NCI-H2081 (cell line): ENCODE results near the gene LEFTY2.
"Not testable (repeated sequence)": the region's sequence is repeated elsewhere in the genome, so short reads cannot be mapped to it uniquely, and the experiment has no call there.

Source experiments
- DNase-seq, 2 experiments: peaks; one replicate each; lab custom pipeline; 2025; lab: John Stamatoyannopoulos, UW

The LEFTY2 gene

DNA sequence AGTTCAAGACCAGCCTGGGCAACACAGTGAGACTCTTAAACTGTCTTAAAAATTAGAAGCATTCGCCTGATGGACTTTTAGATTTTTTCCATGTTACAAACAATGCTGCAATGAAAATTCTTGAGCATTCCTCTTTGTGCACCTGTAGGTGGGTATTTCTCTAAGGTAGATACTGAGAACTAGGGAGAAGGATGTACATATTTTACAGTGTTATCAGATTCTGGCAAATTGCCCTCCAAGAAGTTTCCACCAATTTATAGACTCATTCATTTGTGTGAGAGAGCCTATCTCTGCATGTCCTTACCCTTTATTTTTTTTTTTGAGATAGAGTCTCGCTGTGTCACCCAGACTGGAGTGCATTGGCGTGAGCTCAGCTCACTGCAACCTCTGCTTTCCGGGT is 12.3 kb upstream of the LEFTY2 start:
- DNase-seq: no peak

DNA sequence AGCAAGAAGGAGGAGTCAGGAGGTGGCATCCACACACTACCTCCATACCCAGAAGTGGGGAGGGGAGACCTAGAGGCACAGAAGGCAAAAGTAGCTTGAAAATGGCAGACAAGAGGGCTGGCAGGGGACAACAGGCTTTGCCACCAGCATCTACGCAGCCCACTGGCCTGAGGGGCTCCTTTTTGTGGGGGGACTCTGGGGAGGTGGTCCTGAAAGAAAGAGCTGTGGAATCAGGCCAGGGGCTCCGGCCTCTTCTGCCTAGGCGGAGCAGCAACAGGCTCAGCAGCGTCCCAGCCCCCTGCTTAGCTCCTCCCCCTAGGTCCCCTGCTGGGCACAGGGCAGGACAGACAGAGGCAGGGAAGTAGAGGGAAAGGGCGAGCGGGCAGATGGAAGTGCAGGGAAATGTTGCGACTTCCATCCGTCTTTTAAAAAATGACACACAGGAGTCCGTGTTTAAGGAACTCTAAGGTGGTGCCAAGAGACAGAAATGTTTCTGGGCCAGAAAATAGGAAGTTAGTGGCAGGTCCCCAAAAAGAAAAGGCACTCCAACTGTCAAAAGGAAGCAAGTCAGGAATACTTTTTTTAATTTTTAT is 10.0 kb upstream of the LEFTY2 start:
- no peak for DNase-seq

DNA sequence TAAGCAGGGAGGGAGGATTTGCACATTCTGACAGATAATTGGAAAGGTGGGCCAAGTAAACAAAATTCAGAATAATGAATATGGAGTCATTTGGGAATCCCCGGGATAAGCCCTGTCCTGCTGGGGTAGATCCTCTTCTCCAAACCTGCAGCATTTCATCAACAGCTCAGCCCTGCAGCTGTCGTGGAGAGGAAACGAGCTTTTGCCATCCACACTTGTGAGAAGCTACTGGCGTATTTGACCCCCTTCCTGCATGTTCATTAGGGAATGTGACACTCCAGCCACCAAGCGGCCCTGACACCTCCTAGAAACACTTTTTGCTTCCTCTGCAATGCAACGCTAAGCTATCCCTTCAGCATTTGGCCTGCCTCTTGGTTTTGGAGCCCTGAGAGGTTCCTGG is 8.0 kb upstream of the LEFTY2 start:
- no peak for DNase-seq

DNA sequence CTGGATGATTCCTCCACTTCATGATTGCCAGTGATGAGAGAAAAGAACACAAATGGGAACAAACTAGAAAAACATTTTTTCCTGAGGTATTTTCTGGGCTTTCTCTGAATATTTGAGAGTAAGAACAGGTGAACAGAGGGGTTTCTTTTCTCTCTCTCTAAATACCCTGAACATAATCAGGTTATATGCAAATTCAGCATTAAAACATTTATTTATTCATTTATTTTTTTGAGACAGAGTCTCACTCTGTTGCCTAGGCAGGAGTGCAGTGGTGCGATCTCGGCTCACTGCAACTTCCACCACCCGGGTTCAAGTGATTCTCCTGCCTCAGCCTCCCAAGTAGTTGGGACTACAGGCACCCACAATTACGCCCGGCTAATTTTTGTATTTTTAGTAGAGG is 5.8 kb upstream of the LEFTY2 start:
- DNase-seq: no peak

DNA sequence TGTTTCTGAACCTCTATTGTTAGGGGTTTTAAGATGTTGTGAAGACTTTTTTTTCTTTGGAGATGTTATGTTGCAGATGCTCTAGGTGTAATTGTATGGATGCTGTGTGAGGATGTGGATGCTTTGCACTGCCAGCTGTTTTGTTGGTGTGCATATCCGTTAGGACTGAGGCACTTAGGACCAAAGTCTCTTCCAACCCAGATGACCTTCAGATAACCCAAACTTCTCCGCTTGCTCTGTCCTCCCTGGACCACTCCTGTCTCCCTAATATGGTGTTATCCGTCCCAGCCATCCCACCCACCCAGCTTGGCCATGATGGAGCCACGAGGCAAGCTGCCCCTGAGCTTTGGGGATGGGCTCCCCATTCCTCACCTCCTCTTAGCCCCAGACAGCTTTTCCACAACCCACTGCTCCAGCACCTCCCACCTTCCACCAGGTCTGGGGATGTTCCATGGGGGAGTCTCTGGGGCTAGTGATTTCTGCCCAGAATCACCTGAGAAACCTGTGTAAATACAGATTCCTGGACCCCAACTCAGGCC is 5.1 kb upstream of the LEFTY2 start:
- no peak for DNase-seq

DNA sequence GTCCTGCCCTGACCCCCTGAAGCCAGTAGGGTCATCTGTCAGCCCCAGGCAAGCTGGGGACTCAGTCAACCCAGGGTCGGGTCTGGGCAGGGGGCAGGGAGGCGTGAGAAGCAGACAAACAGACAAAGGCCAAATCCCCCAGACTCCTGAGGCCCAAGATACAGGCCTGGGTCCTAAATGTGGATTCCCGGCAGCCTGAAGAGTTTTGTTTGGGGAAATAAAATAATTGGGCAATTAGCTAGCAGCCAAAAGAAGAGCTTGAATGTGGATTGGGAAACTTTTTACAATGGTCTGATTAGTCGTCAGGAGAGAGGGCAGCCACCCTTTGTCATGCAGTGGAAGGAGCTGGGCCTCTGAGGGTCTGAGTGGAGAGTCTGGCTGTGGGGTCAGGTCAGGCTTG is 4.5 kb upstream of the LEFTY2 start:
- no peak for DNase-seq

DNA sequence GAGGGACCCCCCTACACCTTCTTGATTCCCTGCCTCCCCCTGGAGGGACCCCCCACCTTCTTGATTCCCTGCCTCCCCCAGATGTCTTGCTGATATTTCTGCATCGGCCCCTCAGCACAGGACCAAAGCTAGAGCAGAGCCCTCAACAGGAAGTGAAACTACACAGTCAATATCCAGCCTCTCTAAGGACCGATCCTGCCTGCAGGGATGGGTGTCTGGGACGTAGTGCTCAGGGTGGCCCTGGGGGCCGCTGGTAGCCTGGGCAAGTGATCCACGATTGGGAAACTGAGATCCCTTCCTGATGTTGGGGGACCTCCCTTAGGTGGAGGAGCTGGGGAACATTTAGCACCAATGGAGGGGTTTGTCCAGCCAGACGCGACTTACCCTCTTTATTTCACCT is 3.9 kb upstream of the LEFTY2 start:
- no peak for DNase-seq

DNA sequence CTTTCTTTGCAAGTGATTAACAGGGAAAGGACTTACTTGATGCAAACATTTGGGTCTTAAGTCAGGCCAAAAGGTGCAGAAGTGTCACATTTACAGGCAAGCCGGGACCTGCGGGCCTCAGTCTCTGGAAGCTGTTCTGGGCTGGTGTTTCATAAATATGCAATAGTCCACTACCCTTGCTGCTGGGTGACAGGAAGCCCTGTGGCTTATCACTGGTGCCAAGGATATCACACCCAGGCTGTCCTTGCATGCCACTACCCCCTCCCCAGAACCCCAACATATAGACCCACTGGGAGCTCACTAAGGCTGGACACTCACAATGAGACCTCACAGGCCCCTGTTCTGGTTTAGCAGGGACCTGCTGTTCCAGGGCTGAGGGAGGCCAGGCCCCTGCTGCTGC is 3.4 kb upstream of the LEFTY2 start:
- no peak for DNase-seq

DNA sequence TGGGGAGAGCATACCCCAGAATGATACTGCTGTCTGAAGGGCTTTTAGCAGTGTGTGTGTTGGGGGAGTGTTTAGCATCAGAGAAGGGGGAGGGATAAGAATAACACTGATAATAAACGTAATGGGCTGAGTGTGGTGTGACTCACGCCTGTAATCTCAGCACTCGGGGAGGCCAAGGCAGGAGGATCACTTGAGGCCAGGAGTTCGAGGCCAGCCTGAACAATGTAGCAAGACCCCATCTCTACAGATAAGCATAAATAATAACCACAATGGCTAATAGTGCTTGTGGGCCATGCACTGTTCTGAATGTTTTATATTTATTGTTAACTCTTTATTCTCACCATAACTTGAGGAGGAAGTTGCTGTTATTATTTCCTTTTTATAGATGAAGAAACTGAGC is 2.6 kb upstream of the LEFTY2 start:
- DNase-seq: no peak

DNA sequence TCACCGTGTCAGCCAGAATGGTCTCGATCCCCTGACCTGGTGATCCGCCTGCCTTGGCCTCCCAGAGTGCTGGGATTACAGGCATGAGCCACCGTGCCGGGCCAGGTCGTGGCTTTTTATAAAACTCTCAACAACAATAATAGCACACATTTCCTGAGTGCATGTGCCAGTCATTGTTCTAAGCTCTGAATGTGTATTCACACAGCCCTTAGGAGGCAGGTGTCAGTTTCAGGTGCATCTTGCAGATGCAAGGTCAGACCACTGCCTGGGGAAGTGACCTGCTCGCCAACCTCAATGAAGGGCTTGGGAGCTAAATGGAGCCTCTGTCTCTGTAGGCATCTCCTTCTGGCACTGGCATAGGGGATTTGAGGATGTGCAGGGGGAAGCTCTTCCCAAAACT is 1.6 kb upstream of the LEFTY2 start:
- DNase-seq: no peak

DNA sequence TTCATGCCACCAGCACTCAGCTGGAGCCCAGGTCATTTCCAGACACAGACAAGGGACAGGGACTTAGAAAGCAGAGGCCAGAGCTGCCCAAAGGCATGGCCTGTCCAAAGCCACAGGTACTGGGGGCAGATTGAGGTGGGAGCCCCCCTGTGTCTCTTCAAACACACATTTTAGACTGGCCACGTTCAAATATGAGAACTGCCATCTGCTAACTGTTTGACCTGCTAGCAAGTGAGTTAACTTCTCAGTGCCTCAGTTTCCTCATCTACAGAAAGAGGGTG is 862 bp upstream of the LEFTY2 start:
- no peak for DNase-seq

DNA sequence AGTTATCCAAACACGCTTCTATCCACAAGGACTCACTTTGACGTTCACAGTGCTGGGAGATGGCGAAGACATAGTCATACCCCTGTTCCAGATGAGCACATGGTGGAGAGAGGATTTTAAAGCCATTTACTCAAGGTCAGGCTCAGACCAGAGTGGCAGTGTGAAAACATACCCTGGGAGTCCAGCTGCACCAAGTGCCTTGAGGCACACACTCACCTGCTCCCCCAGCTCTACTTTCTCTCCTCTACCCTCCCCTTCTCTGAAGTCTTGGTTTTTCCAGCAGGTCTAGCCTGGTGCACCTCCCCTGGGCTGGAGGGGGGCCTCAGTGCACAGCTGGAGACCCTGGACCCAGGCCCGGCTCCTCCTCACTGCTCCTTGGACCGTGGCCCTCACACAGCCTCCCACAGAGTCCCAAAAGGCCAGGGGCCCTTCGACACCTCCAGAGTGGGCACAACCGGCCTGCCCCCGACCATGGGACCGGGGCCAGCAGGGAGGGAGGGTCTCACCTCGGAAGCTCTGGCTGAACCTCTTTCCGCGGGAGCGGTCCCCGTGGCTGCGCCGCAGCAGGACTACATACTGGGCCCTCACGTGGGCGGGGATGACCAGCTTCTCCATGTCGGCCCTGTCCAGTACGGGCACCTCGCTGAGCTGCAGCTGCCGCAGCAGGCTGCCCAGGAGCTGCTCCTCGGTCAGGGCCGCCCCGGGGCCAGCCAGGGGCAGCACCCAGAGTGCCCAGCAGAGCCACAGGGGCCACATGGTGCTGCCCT is 452 bp downstream of the LEFTY2 start:
- no peak for DNase-seq

DNA sequence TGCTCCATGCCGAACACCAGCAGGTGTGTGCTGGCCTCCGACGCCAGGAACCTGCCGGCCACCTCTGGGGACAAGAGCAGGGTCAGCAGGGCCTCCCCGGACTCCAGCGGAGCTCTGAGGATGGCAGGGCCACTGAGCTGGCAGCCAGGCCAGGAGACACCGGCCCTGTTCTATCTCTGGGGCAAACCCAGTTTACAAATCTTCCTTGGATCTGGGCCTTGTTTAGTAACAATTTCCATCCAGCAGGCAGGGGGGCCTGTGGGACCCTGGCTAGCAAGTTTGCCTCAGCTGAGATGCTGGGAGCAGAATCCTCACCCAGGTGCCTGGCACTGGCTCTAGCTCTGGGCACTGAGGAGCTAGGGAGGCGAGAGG is 1.1 kb downstream of the LEFTY2 start:
- not testable (repeated sequence) for DNase-seq

DNA sequence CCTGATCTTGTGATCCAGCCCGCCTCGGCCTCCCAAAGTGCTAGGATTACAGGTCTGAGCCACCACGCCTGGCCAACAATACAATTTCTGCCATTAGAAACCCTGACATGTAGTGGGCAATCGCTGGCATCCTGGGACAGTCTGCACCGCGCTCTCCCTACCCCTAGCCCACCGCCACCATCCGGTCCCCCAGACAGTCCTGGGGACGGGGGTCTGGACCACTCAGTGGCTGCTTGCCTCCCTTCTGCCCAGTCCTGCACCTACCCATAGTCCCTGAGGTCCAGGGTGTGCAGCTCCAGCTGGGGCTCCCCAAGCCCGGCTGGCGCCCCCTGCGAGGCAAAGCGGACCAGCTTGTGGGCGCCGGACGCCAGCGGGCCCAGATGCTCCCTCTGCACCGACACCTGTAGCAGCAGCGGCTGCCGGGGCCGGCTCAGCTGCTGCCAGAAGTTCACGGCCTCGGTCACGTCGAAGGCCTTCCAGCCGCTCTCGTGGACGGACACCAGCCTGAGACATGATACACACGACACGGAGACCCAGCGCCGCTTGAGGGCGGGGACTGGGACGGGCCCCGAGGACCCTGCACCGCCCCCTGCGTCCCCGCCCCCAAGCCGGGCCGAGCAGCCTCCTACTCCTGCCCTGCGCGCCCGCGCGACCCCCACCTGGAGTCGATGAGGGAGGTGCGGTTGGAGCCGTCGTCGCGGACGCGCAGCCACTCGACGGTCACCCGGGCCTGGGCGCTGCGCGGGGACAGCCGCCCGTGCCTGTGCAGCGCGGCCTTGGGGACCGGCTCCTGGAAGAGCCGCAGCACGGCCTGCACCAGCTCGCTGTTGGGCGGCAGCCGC is 1.7 kb downstream of the LEFTY2 start:
- DNase-seq: not testable (repeated sequence)

DNA sequence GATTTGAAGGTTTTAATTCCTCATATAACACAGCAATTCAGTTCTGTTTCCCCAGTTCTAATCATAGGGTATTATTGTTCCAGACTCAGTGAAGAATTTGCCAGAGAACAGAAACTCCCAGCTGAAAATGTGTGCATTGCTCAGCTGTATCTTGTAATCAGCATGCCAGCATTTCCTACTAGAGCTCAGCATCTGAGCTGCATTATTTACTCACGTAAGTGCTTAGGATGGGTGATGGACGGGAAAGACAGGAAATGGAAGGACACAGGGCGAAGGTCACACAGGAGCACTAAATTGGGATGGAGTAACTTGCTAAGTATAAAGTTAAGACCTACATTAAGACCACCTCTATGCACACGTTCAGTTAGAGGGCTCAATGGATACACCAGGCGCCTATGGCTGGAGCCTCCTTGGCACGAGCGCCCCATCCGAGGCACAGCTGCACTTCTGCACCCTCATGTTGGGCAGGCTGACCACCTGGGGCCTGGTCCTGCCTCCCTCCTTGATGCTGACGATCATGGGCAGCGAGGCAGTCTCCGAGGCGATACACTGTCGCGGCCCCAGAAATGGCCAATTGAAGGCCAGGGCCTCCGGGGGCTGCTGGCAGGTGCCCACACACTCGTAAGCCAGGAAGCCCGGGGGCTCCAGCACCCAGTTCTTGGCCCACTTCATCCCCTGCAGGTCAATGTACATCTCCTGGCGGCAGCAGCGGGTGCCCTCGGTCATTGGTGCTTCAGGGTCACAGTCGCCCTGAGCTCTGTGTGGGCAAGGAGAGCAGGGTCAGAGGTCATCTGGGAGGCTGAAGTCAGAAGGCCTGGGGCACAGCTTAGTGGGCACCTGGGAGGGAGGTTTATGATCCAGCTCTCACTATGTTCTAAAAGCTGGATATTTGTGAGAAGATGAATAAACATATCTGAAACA is 3.7 kb downstream of the LEFTY2 start:
- DNase-seq: no peak

DNA sequence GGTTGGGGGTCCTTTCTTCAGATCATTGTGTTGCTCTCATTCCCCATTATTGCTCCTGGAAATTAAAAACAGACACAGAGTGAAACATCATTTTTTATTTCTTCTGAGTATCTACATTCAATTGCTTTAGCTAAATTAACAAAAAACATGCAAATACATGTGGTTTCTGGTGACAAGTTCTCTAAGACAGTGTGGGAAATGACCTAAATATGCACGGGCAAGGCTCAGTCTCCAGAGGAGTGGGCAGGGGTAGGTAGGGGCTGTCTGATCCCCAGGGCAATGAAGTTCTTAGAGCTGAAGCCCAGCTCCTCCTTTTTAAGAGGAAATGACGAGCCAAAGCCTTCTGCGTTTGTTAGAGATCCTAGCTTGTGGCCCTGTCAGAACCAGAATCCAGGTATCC is 4.5 kb downstream of the LEFTY2 start:
- DNase-seq: no peak

DNA sequence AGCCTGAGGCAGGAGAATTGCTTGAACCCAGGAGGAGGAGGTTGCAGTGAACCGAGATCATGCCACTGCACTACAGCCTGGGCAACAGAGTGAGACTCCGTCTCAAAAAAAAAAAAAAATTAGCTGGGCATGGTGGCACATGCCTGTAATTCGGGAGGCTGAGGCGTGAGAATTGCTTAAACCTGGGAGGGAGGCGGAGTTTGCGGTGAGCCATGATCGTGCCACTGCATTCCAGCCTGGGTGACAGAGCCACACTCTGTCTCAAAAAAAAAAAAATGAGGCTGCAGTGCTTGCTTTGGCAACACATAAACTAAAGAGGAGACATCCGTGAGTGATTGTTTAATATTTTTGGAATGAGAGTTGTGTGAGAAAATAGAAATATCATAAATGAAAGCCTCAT is 4.9 kb downstream of the LEFTY2 start:
- not testable (repeated sequence) for DNase-seq

DNA sequence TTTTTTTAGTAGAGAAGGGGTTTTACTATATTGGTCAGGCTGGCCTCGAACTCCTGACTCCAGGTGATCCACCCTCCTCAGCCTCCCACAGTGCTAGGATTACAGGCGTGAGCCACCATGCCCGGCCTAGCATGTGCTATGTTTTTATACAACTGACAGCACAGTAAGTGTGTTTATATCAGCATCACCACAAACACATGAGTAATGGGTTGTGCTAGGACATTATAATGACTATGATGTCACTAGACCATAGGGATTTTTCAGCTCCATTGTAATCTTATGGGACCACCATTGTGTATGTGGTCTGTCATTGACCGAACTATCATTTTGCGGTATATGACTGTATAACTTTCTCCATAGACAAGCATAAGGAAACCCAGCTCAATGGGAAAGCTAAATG is 6.3 kb downstream of the LEFTY2 start:
- DNase-seq: no peak

DNA sequence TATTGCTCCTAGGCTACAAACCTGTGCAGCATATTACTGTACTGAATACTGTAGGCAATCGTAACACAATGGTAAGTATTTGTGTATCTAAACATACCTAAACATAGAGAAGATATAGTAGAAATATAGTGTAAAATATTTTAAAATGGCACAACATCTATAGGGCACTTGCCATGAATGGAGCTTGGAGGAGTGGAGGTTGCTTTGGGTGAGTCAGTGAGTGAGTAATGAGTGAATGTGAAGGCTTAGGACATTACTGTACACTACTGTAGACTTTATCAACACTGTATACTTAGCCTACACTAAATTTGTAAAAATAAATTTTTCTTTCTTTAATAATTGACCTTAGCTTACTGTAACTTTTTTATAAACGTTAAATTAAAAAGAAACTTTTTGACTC is 7.9 kb downstream of the LEFTY2 start:
- no peak for DNase-seq

DNA sequence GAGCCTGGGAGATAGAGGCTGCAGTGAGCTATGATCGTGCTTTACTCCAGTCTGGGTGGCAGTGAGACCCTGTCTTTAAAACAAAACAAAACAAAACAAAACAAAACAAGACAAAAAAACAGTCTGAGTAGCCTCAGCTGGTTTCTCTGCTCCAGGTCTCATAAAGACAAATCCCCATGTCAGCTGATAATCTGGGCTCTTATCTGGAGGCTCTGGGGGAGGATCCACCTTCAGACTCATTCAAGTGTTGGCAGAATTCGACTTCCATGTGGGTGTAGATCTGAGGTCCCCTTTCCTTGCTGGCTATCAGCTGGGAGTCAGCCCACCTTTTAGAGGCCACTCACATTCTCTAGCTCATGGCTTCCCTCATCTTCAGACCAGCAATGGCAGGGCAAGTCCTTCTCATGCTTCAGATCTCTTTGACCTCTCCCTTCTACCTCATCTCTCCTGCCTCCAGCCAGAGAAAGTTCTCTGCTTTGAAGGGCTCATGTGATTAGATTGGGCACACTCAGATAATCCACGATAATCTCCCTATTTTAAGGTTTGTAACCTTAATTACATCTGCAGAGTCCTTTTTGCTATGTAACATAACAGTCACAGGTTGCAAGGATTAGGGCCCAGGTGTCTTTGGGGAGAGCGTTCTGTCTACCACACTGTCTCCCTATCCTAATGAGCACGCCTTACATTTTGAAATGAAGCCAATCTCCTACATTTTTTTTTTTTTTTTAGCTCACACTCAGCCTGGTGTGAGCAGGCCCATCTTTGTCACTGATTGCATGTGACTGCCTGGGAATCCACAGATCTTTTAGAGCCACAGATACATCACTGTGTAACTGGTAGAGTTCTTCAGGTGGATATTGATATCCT is 9.5 kb downstream of the LEFTY2 start:
- no peak for DNase-seq

DNA sequence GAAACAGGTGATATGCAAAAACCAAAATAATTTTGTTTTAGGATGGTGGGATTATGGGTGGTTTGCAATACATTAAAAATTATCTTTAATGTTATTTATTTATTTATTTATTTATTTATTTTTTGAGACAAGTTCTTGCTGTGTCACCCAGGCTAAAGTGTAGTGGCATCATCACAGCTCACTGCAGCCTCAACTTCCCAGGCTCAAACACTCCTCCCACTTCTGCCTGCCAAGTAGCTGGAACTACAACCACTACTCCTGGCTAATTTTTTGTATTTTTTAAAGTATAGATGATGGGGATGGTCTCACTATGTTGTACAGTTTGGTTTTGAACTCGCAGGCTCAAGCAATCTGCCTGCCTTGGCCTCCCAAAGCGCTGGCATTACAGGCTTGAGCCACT is 10.5 kb downstream of the LEFTY2 start:
- no peak for DNase-seq
